ENCODE data around the gene GNG8.

GNG8 gene

DNA sequence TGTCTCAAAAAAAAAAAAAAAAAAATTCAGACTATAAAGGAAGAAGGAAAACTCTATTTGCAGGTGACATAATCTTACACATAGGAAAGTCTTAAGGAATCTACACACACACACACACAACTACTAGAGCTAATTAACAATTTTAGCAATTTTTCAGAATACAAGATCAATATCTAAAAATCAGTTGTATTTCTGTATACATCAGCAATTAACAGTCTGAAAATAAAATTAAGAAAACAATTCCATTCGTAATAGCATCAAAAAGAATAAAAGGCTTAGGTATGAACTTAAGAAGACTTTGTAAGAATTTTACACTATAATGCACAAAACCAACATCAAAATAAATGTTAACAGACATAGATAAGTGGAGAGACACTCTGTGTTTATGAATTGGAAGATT lies 50.5 kb downstream of the GNG8 start:
- H3K27me3 ChIP-seq (ENCODE audit: control insufficient read depth, insufficient read depth, low read length), result no peaks in the 10 kb centered on the region
- no peak overlapping the region for H3K4me3 ChIP-seq (ENCODE audit: low read length)
- no peaks in the 10 kb centered on the region for H3K4me1 ChIP-seq (ENCODE audit: control insufficient read depth, insufficient read depth, low read length)
- DNase-seq (ENCODE audit: low read depth, low spot score), result no peak
- no peaks in the 10 kb centered on the region for H3K9me3 ChIP-seq (ENCODE audit: control insufficient read depth, insufficient read depth, low read length)
- WGBS (ENCODE audit: insufficient coverage, insufficient read length), result no CpG with 5 or more reads among the region's 1 CpG
- no peaks in the 10 kb centered on the region for H3K36me3 ChIP-seq (ENCODE audit: control insufficient read depth, insufficient read depth, low read length)
- no peak overlapping the region for H3K27ac ChIP-seq (ENCODE audit: low read length)

Data from iPS DF 6.9 (cell line).